Epithelial cell of esophagus (primary cell): Measurements from ENCODE around the gene MCC.

Experiments
- DNase-seq: peaks from one replicate; pipeline ENCODE4 v3.0.0; 2010; ENCODE audit warnings: low read depth
- H3K4me3 ChIP-seq: 2 replicates; pipeline ENCODE4 v1.5.1; 2011; ENCODE audit warnings: mild to moderate bottlenecking, low read length, control low read depth
- CTCF ChIP-seq: IDR thresholded peaks from 2 replicates; pipeline ENCODE4 v1.5.1; 2011; ENCODE audit warnings: low read depth, mild to moderate bottlenecking, low read length, control low read depth, inconsistent platforms; ENCODE audit not compliant: insufficient read depth; ENCODE audit errors: missing control alignments

Gene MCC

GRCh38 chr5:113192541-113192940 lies 295.7 kb downstream of the MCC start:
- no peak for TF ChIP-seq CTCF
- H3K4me3 ChIP-seq: no peak overlapping the region
- DNase-seq: no peak

- no peak for TF ChIP-seq CTCF
- DNase-seq: peak; percentile 46
- H3K4me3 ChIP-seq: no peak overlapping the region
Observed at GRCh38 chr5:113190347-113190746, 297.9 kb downstream of the MCC start.

GRCh38 chr5:113189291-113189690 lies 299.0 kb downstream of the MCC start:
- H3K4me3 ChIP-seq: no peak overlapping the region
- no peak for TF ChIP-seq CTCF
- DNase-seq: no peak

- H3K4me3 ChIP-seq: no peak overlapping the region
- no peak for DNase-seq
- TF ChIP-seq CTCF: no peak
Observed at GRCh38 chr5:113188436-113188835, 299.8 kb downstream of the MCC start.

GRCh38 chr5:113187906-113188305 lies 300.3 kb downstream of the MCC start:
- H3K4me3 ChIP-seq: no peak overlapping the region

GRCh38 chr5:113186061-113186460 lies 302.2 kb downstream of the MCC start:
- DNase-seq: peak; percentile 41
- no peak for TF ChIP-seq CTCF
- H3K4me3 ChIP-seq: no peak overlapping the region

More at GRCh38 chr5:113187906-113188305, 300.3 kb downstream of the MCC start:
- no peak for TF ChIP-seq CTCF
- DNase-seq: no peak

GRCh38 chr5:113183694-113184093 lies 304.6 kb downstream of the MCC start:
- DNase-seq: no peak
- no peak for TF ChIP-seq CTCF
- H3K4me3 ChIP-seq: no peak overlapping the region
